ENCODE data around the gene PADI1.

Gene PADI1

DNA sequence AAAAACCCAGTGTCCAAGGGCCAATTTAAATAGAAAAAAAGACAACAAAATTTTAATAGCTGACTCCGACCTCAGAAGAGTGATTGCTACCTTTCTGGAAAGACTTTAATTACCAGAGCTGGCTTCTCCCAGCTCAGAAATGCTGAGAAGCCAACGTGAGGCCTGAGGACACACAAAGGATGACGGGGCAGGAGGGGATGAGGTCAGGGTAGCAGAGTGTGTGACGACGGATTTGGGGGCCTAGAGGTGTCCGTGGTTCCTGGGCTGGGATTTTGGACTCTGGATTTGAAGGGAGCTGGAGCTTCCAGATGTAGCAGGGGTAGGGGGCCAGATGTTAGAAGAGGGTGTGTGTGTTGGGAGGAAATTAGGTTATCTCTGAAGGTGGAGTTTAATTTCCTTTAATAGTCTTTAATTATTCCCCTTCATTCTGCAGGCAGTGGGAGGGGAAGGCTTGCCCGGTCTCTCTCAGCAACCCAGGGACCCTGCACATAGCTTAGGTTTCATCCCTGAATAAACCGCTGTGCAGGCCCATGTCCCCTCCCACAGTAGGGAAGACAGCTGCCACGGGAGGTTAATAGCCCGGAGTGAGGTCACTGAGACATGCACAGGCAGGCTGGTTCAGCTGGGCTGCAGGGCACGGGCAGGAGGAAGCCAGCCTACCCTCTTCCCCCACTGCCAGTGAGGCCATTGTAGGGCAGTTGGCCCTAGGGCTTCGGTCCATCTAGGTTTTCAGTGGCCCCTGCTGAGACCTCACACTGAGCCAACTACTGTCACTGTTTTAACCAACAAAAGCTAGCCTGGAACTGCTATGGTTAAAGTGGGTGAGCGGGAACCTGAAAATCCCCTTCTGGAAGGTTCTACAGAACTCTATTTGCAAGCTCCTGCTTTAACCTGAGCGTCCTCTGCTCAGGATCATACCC is 40.2 kb downstream of the PADI1 start:
- no peak for DNase-seq

DNA sequence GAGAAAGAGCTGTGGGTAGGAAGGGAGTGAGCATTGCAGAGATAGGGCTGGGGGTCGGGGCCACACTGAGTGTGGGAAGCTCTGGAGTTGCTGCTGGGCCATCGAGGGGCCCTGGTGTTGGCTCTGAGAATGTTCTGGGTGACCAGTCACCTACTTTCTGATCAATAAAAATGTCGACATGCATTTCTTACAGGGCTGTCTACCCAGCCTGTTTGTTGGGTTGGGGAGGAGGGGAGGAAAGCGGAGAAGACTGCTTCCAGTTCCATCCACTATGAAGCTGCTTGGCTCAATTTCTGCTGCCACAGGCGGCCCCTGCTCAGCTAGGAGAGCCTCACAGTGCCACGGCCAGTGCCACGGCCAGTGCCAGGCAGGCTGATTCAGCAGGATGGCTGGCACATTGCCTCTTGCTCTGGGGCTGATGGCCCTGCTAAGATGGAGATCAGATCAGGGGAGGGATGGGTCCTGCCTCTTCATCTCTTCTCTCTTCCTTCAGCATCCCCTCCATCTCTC is 40.9 kb downstream of the PADI1 start:
- no peak for DNase-seq

DNA sequence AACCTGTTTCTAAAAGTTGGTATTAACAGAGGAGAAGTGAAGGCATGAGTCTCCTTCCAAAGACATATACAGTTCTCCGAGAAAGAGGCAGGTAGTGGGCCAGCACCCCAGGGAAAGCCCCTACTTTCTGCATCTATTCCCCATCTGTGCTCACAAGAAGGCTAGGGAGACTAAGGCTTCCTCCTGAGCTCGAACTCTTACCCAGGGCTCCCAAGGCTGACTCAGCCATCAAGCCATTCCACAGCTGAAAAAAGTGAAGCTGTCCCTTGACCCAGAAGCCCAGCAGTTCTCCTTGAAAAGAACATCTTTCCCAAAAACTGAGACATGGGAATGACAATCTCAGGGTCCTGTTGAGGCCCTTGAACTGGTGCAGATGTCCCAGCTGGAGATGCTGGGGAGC is 42.0 kb downstream of the PADI1 start:
- no peak for DNase-seq

DNA sequence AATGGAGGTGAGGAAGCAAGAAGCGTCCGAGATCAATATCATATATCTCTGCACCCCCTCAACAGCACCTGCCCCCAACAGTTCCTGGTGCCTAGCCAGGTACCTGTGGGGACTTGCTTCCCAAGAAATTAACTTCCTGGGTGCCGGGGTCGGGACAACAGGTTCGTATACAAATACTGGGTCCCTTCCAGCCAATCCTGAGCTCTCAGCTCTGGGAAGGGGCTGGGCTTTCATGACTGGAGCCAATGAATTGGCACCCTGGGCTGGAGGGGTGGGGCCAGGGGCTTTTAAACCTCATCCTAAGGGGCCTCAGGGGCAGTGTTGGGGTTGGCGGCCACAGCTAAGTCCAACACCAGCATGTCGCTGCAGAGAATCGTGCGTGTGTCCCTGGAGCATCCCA is 43.9 kb downstream of the PADI1 start, which contains the start of gene PADI3:
PADI3 (plus strand) TSS at position 318 of the 400 bp plus-strand sequence; CDS start at position 358, 40 bp downstream.
- no peak for DNase-seq

DNA sequence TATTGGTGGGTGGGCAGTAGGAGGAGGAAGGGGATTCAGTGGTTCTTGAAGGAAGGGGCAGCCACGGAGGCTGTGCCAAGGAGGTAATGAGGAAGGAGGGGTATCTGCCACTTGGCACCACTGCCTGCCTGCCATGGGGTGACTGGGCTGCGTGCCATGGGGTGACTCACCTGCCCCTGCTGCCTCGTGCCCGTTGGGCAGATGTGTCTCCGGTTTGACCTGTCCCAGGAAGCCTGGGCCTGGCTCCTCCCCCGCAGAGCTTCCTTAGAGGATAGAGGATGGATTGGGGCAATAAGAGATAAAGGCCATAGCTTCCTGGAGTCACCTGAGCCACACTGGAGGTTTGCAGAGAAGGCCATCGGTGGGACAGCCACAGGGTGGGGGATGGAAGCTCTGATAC is 45.7 kb downstream of the PADI1 start:
- no peak for DNase-seq

DNA sequence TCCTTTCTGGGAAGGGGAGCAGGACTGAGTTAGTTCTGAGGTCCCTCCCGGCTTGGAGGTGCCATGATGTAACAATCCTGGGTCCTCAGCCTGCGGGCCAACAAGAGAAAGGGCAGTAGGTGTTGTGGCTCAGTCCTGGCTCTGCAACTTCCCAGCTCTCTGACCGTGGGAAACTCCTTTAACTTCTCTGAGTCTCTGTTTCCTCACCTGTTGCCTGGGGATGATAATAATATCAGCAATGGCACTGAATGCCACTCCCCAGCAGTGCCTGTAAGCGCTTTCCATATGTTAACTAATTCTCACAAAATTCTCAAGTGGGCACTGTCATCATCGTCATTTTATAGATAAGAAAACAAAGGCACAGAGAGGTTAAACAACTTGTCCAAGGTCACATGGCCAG is 46.3 kb downstream of the PADI1 start:
- DNase-seq = no peak

DNA sequence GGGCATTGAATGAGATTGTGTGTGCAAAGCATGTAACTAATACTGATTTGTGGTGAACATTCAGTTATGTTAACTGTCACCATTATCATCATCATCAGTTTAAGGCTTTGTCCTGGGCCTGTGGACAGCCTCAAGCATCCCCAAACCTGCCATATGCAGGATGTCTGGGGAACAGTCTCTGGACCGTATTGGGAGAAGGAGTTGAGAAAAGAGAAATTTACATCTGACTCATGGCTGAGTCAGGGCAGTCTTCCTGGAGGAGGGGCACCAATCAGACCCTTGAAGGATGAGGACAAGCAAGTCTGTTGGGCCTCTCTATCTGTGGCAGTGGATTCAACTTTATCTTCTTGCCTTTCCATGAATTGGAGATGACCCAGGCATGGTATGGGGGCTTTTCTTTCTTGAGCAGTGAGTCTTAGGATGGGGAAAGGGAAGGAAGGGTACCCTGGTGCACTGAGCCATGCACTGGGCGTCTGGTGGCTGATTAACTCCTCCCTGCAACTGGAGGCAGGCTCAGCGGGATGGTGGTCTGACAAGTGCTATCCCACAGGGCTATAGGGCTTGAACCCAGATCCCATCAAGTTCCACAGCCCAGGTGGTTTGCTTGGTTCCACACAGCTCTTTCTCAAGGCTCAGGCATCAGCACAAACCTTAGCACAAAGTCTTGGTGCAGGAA is 46.9 kb downstream of the PADI1 start:
- no peak for DNase-seq

DNA sequence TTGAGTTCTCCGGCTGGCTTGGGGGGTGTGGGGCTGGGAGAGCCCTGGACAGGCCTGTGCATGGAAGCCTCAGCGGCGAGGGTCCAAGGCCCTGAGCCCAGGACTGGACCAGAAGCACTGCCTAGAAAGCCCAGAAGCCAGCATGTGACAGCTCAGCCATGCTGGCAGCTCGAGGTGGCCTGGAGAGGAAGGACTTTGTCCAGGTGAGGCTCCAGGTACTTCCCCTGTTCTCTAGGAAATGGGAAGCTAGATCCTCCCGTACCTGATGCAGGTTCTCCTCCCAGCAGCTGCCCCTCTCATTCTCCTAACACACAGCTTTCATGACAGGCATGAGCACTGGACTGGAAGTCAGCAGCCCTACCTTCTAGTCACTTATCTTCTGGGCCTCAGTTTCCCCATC is 50.4 kb downstream of the PADI1 start:
- DNase-seq = no peak

DNA sequence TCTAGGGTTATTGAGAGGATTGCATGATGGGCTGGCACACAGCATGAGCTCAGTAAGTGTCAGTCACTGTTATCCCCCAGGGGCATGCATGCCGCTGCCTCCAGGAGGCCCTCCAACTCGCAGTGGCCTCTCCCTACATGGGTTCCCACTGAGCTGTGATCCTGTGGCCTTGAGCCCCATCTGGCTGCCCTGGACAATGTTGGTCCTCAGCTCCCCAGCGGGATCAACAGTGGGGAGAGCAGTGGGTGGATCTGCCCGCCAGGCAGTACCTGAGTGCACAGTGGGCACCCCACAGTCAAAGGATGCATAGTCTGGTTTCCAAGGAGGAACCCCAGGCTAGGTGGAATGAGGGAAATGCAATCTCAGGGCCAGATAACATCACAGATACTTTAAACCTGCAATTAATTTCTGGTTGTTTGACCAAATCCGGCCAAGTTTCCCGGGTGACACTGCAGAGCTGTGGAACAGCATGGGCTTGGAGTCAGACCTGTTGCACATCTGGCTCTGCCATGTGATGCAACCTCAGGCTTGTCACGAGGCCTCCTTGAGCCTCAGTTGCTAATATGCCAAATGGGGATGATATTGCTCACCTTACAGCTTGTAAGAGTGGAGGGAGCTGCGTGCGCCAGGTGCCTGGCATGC is 53.3 kb downstream of the PADI1 start:
- DNase-seq = no peak

DNA sequence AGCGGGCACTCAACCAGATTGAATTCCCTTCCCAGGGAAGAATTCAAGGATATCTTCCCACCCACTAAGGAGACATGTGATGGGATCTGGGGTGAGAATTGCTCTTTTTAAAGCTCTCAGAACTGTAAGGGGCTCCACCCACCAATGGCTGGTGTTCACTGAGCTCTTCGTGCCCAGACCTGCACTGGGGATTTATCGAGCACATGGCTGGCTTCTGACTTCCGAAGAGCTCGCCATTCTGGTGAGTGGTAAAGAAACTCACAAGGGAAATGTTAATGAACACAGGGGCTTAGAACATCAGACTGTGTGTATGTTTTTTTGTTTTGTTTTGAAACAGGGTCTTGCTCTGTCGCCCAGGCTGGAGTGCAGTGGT is 53.8 kb downstream of the PADI1 start:
- DNase-seq = no peak

DNA sequence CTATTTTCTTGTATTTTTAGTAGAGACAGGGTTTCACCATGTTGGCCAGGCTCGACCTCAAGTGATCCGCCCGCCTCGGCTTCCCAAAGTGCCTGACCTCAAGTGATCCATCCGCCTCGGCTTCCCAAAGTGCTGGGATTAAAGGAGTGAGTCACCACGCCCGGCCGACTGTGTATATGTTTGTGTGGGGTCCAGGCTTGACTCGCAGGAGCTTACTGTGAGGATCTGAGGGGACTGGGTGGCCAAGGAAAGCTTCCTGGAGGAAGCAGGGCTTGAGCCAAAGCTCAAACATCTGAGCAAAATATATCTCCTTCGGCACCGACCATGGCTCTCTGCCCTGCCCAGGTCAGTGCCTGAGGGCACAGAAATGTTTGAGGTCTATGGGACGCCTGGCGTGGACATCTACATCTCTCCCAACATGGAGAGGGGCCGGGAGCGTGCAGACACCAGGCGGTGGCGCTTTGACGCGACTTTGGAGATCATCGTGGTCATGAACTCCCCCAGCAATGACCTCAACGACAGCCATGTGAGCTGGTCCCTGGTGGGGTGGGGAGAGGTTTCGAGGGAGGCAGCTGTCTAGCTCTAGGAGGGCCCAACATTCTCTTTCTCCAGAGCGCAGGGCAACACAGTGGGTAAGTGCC is 54.4 kb downstream of the PADI1 start:
- DNase-seq = no peak

DNA sequence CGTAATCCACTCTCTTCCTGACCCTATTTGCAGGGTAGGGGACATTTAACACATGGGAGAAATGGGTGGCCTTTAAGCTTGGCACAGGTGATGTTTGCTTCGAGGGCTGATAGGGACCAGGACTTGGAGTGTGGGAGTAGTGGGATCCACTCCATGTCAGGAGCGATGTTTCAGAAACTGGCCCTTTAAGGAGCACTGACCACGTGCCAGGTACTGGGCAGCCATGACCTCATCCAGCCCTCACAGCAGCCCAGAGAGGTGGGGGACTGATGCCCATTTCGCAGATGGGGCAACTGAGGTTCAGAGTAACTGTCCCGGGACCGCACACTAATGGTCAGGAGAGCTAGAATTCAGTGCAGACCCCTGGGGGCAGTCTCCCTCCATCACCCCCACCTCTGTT is 55.3 kb downstream of the PADI1 start:
- no peak for DNase-seq

DNA sequence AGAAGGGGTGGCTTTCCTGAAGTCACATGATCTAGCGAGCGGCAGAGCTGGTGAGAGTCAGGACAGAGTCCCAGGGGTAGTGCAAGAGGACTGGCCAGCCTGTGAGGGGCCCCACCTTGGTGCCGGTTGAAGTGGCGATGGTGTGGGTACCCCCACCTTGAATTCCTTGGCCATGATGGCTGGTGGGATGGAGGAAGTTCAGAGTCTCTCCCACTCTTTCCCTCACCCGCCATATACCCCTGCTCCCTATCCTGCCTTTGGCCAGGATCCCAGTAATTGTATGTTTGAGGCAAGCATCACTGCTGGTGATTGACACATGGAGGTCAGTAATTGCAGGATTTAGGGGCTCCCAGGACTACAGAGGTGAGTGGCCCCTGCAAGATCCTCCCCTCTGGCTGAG is 55.8 kb downstream of the PADI1 start:
- no peak for DNase-seq

DNA sequence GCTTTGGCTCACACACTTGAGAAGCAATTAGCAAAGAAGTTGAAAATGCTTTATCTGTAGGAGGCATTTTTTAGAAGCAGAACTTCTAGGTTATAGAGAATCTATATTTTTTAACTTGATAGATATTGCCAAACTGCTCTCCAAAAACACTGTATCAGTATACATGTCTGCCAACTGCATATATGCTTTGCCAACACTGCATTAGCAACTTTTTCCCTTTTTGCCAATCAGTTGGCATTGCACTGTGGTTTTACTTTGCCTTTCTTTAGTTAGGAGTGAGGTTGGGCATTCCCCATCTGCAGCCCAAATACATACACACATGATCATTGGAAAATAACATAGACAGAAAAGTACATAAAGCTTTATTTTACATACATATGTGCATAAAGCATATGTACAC is 59.0 kb downstream of the PADI1 start:
- DNase-seq = no peak

DNA sequence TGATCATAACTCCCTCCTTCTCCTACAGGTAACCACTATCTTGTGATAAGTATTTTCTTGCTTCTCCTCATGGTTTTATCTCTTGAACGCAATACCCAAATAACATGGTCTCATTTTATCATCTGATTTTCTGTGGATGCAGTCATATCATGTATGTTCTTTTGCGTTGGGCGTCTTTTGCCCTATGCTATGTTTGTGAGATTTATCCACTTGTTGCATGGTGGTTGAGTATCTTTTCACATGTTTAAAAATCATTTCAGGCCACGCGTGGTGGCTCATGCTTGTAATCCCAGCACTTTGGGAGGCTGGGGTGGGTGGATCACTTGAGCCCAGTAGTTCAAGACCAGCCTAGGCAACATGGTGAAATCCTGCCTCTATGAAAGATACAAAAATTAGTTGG is 59.5 kb downstream of the PADI1 start:
- no peak for DNase-seq

DNA sequence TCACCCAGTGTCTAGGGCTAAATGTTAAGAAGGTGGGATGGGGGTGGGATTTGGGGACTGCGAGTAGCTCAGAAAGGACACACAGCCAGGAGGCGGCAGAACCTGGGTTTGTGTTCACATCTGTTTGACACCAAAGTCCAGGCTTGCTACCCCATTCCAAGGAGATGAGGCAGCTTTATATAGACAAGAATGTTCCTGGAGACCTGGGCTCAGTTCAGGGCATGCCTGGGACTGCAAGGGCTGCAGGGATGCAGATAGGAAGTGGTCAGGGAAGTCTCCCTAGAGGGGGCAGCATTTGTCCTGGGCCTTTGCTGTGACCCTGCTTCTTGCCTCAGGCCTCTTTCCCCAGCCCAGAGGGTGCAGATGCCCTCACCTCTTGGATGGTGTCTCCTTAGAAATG is 60.2 kb downstream of the PADI1 start:
- no peak for DNase-seq

DNA sequence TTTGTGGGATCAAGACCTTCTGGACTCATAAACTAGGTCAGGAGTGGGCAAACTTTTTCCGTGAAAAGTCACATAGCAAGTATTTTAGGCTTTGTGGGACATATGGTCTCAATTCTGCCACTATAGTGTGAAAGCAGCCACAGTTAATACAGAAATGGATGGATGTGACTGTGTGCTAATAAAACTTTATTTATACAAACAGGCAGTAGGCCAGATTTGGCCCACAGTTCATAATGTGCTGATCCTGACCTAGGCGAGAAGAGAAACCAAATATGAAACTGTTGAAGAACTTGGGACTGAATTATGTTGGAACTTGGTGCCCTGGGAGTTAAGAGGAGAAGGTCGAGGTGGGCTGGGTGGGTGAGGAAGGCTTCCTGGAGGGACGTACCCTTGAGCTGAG is 61.0 kb downstream of the PADI1 start:
- no peak for DNase-seq

DNA sequence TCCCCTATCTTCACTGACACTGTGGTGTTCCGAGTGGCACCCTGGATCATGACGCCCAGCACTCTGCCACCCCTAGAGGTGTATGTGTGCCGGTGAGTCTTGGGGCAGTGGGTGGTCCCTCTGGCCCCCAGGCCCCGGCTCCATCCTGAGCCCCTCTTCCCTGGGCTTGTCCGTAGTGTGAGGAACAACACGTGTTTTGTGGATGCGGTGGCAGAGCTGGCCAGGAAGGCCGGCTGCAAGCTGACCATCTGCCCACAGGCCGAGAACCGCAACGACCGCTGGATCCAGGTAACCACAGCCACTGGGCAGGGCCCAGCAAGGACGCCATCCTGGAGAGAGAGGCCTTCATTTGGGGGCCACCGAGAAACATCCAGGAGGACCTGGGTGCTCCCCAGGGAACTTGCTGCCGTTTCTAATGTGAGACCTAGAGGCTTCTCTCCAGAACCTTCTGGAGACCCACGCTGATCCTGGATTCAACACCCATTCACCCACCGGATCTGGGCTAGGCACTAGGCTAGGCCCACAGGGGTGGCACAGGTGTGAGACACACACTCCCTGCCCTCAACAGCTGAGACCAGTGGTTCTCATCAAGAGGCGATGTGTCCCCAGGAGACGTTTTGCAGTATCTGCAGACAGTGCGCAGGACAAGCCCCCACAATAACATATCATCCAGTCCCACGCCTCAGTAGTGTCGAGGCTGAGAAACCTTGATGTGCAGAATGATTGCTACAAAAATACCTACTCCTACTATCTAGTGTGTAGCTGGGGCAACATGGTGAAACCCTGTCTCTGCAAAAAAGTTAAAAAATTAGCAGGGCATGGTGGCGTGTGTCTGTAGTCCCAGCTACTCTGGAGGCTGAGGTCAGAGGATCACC is 66.2 kb downstream of the PADI1 start:
- no peak for DNase-seq

DNA sequence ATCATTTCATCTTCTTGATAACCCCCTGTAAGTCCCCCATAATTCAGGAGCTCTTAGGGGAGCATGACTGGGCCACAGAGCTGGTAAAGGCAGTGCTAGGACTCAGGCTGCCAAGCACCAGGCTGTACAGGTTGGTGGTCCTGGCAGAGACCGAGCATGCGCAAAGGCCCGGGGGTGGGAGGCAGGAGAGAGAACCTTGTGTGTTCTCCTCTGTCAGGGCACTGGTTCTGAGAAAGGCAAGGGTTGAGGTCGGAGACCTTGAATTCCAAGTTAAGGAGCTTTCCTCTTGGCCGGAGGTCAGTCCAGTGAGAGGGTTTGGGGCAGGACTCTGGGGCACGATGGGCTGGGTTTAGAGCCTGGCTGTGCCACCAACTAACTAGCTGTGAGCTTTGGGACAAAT is 67.1 kb downstream of the PADI1 start:
- DNase-seq = no peak

DNA sequence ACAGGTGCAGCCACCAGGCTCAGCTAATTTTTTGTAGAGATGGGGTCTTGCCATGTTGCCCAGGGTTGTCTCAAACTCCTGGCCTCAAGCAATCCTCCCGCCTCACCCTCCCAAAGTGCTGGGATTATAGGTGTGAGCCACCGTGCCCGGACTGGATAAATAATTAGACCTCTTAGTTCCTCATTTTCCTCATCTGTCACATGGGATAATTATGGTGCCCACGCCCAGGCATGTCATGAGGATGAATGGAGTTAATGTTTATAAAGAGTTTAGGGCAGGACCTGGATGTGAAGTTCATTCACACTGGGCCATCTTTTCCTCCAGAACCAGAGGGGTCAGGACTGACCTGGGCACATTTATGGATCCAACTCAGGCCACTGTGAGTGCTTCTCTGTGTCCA is 67.7 kb downstream of the PADI1 start:
- DNase-seq = no peak

DNA sequence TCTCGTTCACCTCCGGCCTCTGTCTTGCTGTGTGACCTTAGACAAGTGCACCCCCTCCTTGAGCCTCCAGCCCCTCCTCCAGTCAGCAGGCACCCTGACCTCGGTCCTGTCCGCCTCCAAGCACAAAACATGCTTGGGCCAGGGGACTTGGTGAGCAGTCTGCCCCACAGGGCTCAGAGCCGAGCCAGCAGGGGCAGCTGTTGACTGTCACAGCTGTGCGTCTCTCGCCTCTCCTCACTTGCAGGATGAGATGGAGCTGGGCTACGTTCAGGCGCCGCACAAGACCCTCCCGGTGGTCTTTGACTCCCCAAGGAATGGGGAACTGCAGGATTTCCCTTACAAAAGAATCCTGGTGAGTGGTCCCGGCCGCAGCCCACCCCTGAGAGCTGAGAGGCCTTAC is 68.2 kb downstream of the PADI1 start:
- DNase-seq = no peak

All from cerebellar nuclear complex (tissue), 1 donor.